Activated CD8-positive, alpha-beta memory T cell treated with anti-CD3 and anti-CD28 coated beads for 36 hours (primary cell): ENCODE data around the gene CDH4. TPM values are rescaled to one million over a fixed set of nuclear protein-coding genes. Genes with fewer than 3 reads are reported as not detected.
"Not testable (repeated sequence)": the region's sequence is repeated elsewhere in the genome, so short reads cannot be mapped to it uniquely, and the experiment has no call there.

Experiments used
- CTCF ChIA-PET: fragments of 350-600 bp; sonication (Branson Sonifier 250); formaldehyde crosslinking; loops from one replicate; lab custom pipeline; 2021; ENCODE audit warnings: antibody characterized with exemption; lab: Charles Lee
- POLR2A ChIA-PET: fragments of 350-600 bp; sonication (Branson Sonifier 250); formaldehyde crosslinking; loops from one replicate; lab custom pipeline; 2021; ENCODE audit warnings: antibody characterized with exemption; lab: Charles Lee
- total RNA-seq, 2 experiments: library from RNA; stranded (reverse); gene quantifications; one replicate each; pipeline ENCODE4 v1.2.3, GENCODE V29; 2021

Gene CDH4
- total RNA-seq, 2 experiments from 2014 or later: not detected

GRCh38 chr20:61972636-61973508 lies 720.8 kb downstream of the CDH4 start:
- ChIA-PET POLR2A (no interaction called here), CTCF (no interaction called here)

- ChIA-PET POLR2A (no interaction called here), CTCF (no interaction called here)
These were observed 721.7 kb downstream of the CDH4 start for GRCh38 chr20:61973515-61974356.

GRCh38 chr20:61974357-61974665 lies 722.2 kb downstream of the CDH4 start:
- POLR2A ChIA-PET: no interaction called here
- CTCF ChIA-PET: no interaction called here

- ChIA-PET POLR2A (no interaction called here), CTCF (no interaction called here)
These were observed 723.5 kb downstream of the CDH4 start for GRCh38 chr20:61975407-61976129.

- ChIA-PET POLR2A (no interaction called here), CTCF (no interaction called here)
These were observed 724.2 kb downstream of the CDH4 start for GRCh38 chr20:61976263-61976643.

- CTCF ChIA-PET: no interaction called here
- POLR2A ChIA-PET: no interaction called here
These were observed 724.8 kb downstream of the CDH4 start for GRCh38 chr20:61976644-61977418.

- ChIA-PET POLR2A (no interaction called here), CTCF (no interaction called here)
These were observed 725.3 kb downstream of the CDH4 start for GRCh38 chr20:61977419-61977786.

- CTCF ChIA-PET: no interaction called here
- POLR2A ChIA-PET: no interaction called here
These were observed 726.4 kb downstream of the CDH4 start for GRCh38 chr20:61978491-61978890.

- CTCF ChIA-PET: no interaction called here
- POLR2A ChIA-PET: no interaction called here
These were observed 727.0 kb downstream of the CDH4 start for GRCh38 chr20:61979090-61979489.

- ChIA-PET POLR2A (no interaction called here), CTCF (no interaction called here)
These were observed 727.9 kb downstream of the CDH4 start for GRCh38 chr20:61979701-61980635.

GRCh38 chr20:61980647-61981583 lies 728.9 kb downstream of the CDH4 start:
- ChIA-PET POLR2A (no interaction called here), CTCF (no interaction called here)

- CTCF ChIA-PET: not testable (repeated sequence)
These were observed 729.6 kb downstream of the CDH4 start for GRCh38 chr20:61981691-61982090.

GRCh38 chr20:61982191-61982950 lies 730.3 kb downstream of the CDH4 start:
- ChIA-PET POLR2A (no interaction called here), CTCF (interaction anchor here (0.7 kb wide), 1 partner anchor 753 kb away, joined by 4 read pairs; no protein-coding TSS in a partner anchor)

More at GRCh38 chr20:61981691-61982090, 729.6 kb downstream of the CDH4 start:
- POLR2A ChIA-PET: not testable (repeated sequence)

GRCh38 chr20:61982951-61983315 lies 730.9 kb downstream of the CDH4 start:
- ChIA-PET POLR2A (no interaction called here), CTCF (interaction anchor here (0.7 kb wide), 1 partner anchor 754 kb away, joined by 4 read pairs; no protein-coding TSS in a partner anchor)

GRCh38 chr20:61983965-61984364 lies 731.9 kb downstream of the CDH4 start:
- CTCF ChIA-PET: no interaction called here
- POLR2A ChIA-PET: no interaction called here

- CTCF ChIA-PET, POLR2A ChIA-PET: not testable (repeated sequence)
These were observed 732.4 kb downstream of the CDH4 start for GRCh38 chr20:61984431-61984830.

GRCh38 chr20:61985096-61985495 lies 733.0 kb downstream of the CDH4 start:
- POLR2A ChIA-PET: no interaction called here
- CTCF ChIA-PET: no interaction called here
